ENCODE results near the gene ACSF2. TPM values are rescaled to one million over a fixed set of nuclear protein-coding genes. Genes with fewer than 3 reads are reported as not detected.

ACSF2 gene
- total and polyA plus RNA-seq, 2 of the 13 experiments (the other 11 are each of a cell fraction or from before 2014, with no cell fraction given) = 87.3 to 109 TPM

DNA sequence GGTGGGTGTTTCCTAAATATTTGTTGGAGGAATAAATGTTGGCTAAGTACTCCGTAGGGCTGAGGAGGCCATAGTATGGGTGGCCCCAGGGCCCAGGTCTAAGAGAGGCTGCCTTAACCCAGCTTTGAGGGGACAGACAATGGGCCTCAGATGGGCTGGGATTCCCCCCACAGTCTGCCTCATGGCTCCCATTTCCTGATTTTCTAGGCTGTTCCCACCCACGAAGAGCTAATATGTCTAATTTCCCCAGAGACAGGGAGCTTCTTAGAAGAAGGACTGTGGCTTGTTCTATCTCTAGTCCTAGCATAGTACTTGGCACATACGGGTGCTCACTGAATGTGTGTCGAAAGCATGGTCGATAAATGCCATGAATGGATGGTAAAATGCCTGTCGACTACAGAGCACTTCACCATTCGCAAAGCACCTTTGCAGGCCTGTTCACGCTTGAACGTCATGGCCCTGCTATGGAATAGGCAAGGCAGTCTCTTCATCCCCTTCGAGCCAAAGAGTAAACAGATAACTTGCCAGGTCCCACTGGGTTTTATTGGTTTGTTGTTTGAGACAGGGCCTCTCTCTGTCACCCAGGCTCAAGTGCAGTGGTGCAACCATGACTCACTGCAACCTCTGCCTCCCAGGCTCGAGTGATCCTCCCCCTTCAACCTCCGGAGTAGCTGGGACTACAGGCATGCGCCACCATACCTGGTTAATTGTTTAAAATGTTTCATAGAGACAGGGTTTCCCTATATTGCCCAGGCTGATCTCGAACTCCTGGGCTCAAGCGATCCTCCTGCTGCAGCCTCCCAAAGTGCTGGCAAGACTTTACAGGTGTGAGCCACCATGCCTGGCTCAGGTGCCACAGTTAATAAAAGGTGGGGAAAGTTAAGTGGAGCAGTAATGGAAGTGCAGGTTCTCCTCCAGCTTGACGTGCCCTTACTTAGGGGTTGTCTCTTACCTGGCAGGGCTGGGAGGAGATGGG lies 33.0 kb downstream of the ACSF2 start (continued):
- TF ChIP-seq ZFP62 (CRISPR knock-in tag; IDR thresholded peaks at IDR 0.05) (no peak), FOXC1 (CRISPR knock-in tag; IDR thresholded peaks at IDR 0.05; ENCODE audit: borderline replicate concordance) (no peak), SALL2 (CRISPR knock-in tag; IDR thresholded peaks at IDR 0.05) (peak; percentile 48; the same call in 1 of the 2 replicates), ZNF788 (CRISPR knock-in tag; IDR thresholded peaks at IDR 0.05; ENCODE audit: borderline replicate concordance) (peak; percentile 76; the same call in 1 of the 2 replicates), CEBPG (CRISPR knock-in tag; IDR thresholded peaks at IDR 0.05) (peak; percentile 87), EZH2 (conservative IDR thresholded peaks at IDR 0.05; ENCODE audit: low read depth, low read length) (no peak), CBX2 (IDR thresholded peaks at IDR 0.05; ENCODE audit: low read depth, low read length) (no peak), CBX2 (CRISPR knock-in tag; IDR thresholded peaks at IDR 0.05; ENCODE audit: low read depth) (no peak), SRY (CRISPR knock-in tag; IDR thresholded peaks at IDR 0.05) (0 out of 2 replicates have a peak, but pooled peaks have one; percentile 48), ZNF761 (CRISPR knock-in tag; conservative IDR thresholded peaks at IDR 0.05) (no peak), ZFP41 (CRISPR knock-in tag; IDR thresholded peaks at IDR 0.05; ENCODE audit: borderline replicate concordance) (no peak), ZNF333 (CRISPR knock-in tag; IDR thresholded peaks at IDR 0.05; ENCODE audit: borderline replicate concordance) (no peak), ISX (CRISPR knock-in tag; conservative IDR thresholded peaks at IDR 0.05) (no peak), HNRNPH1 (optimal IDR thresholded peaks at IDR 0.05; ENCODE audit: low read depth, low read length) (no peak), KLF6 (CRISPR knock-in tag; IDR thresholded peaks at IDR 0.05) (no peak), ZNF547 (CRISPR knock-in tag; IDR thresholded peaks at IDR 0.05) (no peak; the same call in 1 of the 2 replicates), ZFYVE20 (CRISPR knock-in tag; IDR thresholded peaks at IDR 0.05; ENCODE audit: borderline replicate concordance, low read depth) (no peak), GPBP1L1 (CRISPR knock-in tag; IDR thresholded peaks at IDR 0.05) (no peak), ZNF17 (CRISPR knock-in tag; IDR thresholded peaks at IDR 0.05) (no peak), GPN1 (CRISPR knock-in tag; IDR thresholded peaks at IDR 0.05; ENCODE audit: borderline replicate concordance) (no peak)
- TF ChIP-seq, protein P1, sequence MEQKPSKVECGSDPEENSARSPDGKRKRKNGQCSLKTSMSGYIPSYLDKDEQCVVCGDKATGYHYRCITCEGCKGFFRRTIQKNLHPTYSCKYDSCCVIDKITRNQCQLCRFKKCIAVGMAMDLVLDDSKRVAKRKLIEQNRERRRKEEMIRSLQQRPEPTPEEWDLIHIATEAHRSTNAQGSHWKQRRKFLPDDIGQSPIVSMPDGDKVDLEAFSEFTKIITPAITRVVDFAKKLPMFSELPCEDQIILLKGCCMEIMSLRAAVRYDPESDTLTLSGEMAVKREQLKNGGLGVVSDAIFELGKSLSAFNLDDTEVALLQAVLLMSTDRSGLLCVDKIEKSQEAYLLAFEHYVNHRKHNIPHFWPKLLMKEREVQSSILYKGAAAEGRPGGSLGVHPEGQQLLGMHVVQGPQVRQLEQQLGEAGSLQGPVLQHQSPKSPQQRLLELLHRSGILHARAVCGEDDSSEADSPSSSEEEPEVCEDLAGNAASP (CRISPR knock-in tag; IDR thresholded peaks at IDR 0.05; ENCODE audit: borderline replicate concordance) = peak; percentile 46; the same call in 1 of the 2 replicates
- TF ChIP-seq, protein P2, sequence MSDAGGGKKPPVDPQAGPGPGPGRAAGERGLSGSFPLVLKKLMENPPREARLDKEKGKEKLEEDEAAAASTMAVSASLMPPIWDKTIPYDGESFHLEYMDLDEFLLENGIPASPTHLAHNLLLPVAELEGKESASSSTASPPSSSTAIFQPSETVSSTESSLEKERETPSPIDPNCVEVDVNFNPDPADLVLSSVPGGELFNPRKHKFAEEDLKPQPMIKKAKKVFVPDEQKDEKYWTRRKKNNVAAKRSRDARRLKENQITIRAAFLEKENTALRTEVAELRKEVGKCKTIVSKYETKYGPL (CRISPR knock-in tag; IDR thresholded peaks at IDR 0.05) = no peak
- TF ChIP-seq, protein P3, sequence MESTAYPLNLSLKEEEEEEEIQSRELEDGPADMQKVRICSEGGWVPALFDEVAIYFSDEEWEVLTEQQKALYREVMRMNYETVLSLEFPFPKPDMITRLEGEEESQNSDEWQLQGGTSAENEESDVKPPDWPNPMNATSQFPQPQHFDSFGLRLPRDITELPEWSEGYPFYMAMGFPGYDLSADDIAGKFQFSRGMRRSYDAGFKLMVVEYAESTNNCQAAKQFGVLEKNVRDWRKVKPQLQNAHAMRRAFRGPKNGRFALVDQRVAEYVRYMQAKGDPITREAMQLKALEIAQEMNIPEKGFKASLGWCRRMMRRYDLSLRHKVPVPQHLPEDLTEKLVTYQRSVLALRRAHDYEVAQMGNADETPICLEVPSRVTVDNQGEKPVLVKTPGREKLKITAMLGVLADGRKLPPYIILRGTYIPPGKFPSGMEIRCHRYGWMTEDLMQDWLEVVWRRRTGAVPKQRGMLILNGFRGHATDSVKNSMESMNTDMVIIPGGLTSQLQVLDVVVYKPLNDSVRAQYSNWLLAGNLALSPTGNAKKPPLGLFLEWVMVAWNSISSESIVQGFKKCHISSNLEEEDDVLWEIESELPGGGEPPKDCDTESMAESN (CRISPR knock-in tag; conservative IDR thresholded peaks at IDR 0.05) = peak; percentile 79; the same call in 1 of the 2 replicates

All from HepG2 (cell line).